ENCODE data around the gene KRT33B. TPM values are rescaled to one million over a fixed set of nuclear protein-coding genes. Genes with fewer than 3 reads are reported as not detected.

Gene KRT33B
- total RNA-seq, 1 experiment from 2014 or later = not detected

DNA sequence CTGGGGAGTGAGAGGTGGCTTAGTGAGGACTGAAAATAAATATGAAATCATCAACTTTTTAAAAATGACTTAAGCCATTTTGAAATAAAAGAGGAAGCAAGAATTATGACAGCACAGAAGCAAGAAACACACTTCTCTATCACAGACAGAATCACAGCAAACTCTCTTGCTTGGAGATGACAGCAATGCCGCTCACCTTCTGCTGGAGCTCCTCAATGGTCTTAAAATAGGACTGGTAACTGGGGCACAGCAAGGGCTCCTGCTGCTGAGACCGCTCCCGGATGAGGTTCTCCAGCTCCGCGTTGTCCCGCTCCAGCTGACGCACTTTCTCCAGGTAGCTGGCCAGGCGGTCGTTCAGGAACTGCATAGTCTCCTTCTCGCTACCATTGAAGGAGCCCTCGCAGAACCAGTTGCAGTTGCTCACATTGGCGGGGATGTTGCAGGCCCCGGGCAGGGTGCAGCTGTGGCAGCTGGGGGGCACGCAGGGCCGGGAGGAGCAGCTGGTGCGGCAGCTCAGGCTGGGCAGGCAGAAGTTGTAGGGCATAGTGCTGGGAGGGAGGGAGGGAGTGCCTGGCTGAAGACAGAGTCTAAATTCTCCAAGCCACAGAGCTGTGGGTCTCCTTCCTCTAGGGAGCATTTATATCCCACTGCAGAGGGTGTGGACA is 27.5 kb upstream of the KRT33B start, which contains the start of gene KRT31:
Gene KRT31 (minus strand): TSS at position 613 of the 665 bp plus-strand sequence. CDS start 69 bp downstream, at position 544.
- H3K4me3 ChIP-seq (ENCODE audit: low read depth in 2 of 2, low read length in 2 of 2) = no peak within 1 kb of the TSS
- BruUV-seq (replicated peaks) = no TSS peak
- ChIA-PET CTCF (no interaction called here), POLR2A (no interaction called here)
- H3K27ac ChIP-seq (ENCODE audit: low read length) = no peak within 1 kb of the TSS
- intact Hi-C loops (cut with micrococcal nuclease; ENCODE audit: unreplicated experiment) (no loop called here), in situ Hi-C loops (cut with HindIII; ENCODE audit: low pct_unique_long_range_greater_than_20kb, low sequenced_read_pairs) (no loop called here)
- H3K4me1 ChIP-seq (ENCODE audit: control insufficient read depth, insufficient read depth, low read length) = no peaks in the 10 kb centered on the region
- no peaks in the 10 kb centered on the region for H3K36me3 ChIP-seq (ENCODE audit: control insufficient read depth, insufficient read depth, low read length)
- ATAC-seq (no peak), DNase-seq (ENCODE audit: low read depth, low spot score) (no peak)
- TF ChIP-seq POLR2AphosphoS5 (IDR thresholded peaks at IDR 0.05; ENCODE audit: low read depth, low read length) = no peak
- TF ChIP-seq, protein P1, sequence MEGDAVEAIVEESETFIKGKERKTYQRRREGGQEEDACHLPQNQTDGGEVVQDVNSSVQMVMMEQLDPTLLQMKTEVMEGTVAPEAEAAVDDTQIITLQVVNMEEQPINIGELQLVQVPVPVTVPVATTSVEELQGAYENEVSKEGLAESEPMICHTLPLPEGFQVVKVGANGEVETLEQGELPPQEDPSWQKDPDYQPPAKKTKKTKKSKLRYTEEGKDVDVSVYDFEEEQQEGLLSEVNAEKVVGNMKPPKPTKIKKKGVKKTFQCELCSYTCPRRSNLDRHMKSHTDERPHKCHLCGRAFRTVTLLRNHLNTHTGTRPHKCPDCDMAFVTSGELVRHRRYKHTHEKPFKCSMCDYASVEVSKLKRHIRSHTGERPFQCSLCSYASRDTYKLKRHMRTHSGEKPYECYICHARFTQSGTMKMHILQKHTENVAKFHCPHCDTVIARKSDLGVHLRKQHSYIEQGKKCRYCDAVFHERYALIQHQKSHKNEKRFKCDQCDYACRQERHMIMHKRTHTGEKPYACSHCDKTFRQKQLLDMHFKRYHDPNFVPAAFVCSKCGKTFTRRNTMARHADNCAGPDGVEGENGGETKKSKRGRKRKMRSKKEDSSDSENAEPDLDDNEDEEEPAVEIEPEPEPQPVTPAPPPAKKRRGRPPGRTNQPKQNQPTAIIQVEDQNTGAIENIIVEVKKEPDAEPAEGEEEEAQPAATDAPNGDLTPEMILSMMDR (IDR thresholded peaks at IDR 0.05) = no peak
- TF ChIP-seq TCF7L2 (IDR thresholded peaks at IDR 0.05; ENCODE audit: low read depth, low read length) = no peak
- no peak for TF ChIP-seq SIN3A (IDR thresholded peaks at IDR 0.05; ENCODE audit: borderline replicate concordance, insufficient read depth, low read depth, low read length)
- TF ChIP-seq, protein P2, sequence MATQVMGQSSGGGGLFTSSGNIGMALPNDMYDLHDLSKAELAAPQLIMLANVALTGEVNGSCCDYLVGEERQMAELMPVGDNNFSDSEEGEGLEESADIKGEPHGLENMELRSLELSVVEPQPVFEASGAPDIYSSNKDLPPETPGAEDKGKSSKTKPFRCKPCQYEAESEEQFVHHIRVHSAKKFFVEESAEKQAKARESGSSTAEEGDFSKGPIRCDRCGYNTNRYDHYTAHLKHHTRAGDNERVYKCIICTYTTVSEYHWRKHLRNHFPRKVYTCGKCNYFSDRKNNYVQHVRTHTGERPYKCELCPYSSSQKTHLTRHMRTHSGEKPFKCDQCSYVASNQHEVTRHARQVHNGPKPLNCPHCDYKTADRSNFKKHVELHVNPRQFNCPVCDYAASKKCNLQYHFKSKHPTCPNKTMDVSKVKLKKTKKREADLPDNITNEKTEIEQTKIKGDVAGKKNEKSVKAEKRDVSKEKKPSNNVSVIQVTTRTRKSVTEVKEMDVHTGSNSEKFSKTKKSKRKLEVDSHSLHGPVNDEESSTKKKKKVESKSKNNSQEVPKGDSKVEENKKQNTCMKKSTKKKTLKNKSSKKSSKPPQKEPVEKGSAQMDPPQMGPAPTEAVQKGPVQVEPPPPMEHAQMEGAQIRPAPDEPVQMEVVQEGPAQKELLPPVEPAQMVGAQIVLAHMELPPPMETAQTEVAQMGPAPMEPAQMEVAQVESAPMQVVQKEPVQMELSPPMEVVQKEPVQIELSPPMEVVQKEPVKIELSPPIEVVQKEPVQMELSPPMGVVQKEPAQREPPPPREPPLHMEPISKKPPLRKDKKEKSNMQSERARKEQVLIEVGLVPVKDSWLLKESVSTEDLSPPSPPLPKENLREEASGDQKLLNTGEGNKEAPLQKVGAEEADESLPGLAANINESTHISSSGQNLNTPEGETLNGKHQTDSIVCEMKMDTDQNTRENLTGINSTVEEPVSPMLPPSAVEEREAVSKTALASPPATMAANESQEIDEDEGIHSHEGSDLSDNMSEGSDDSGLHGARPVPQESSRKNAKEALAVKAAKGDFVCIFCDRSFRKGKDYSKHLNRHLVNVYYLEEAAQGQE (IDR thresholded peaks at IDR 0.05; ENCODE audit: insufficient read depth in 1 of 2, low read depth in 2 of 2, low read length in 1 of 2) = no peak
- no peaks in the 10 kb centered on the region for H3K27me3 ChIP-seq (ENCODE audit: control insufficient read depth, insufficient read depth, low read length)
- H3K9me3 ChIP-seq (ENCODE audit: control insufficient read depth, insufficient read depth, low read depth, low read length) = no peaks in the 10 kb centered on the region

DNA sequence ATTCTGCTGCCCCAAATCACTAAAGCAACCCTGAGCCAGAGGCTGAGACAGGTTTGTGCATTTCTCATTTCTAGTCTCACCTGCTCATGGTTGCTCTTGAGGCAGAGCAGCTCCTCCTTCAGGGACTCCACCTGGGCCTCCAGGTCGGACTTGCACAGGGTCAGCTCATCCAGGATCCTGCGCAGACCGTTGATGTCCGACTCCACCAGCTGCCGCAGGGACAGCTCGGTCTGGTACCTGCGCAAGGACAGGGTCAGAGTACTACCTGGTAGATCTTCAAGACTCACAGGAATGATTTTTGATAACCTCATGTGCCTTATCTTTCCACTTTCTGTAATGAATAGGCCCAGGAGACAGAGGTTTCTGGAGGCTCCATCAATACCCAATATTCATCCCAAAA is 26.7 kb upstream of the KRT33B start:
- intact Hi-C loops (cut with micrococcal nuclease; ENCODE audit: unreplicated experiment) (no loop called here), in situ Hi-C loops (cut with HindIII; ENCODE audit: low pct_unique_long_range_greater_than_20kb, low sequenced_read_pairs) (no loop called here)
- H3K9me3 ChIP-seq (ENCODE audit: control insufficient read depth, insufficient read depth, low read depth, low read length) = no peaks in the 10 kb centered on the region
- no peaks in the 10 kb centered on the region for H3K4me1 ChIP-seq (ENCODE audit: control insufficient read depth, insufficient read depth, low read length)
- no peaks in the 10 kb centered on the region for H3K36me3 ChIP-seq (ENCODE audit: control insufficient read depth, insufficient read depth, low read length)
- TF ChIP-seq SIN3A (IDR thresholded peaks at IDR 0.05; ENCODE audit: borderline replicate concordance, insufficient read depth, low read depth, low read length) = no peak
- no peak for TF ChIP-seq POLR2AphosphoS5 (IDR thresholded peaks at IDR 0.05; ENCODE audit: low read depth, low read length)
- TF ChIP-seq, protein P2 (IDR thresholded peaks at IDR 0.05; ENCODE audit: insufficient read depth in 1 of 2, low read depth in 2 of 2, low read length in 1 of 2) = no peak
- no peak for TF ChIP-seq TCF7L2 (IDR thresholded peaks at IDR 0.05; ENCODE audit: low read depth, low read length)
- TF ChIP-seq, protein P1 (IDR thresholded peaks at IDR 0.05) = no peak
- H3K4me3 ChIP-seq (ENCODE audit: low read depth in 2 of 2, low read length in 2 of 2) = no peak overlapping the region
- CTCF ChIA-PET = no interaction called here
- POLR2A ChIA-PET = interaction anchor here (0.6 kb wide), 1 partner anchor 9 kb away, joined by 11 read pairs; no protein-coding TSS in a partner anchor
- DNase-seq (ENCODE audit: low read depth, low spot score) = no peak
- ATAC-seq = no peak
- BruUV-seq (replicated peaks) = no TSS peak
- no peak overlapping the region for H3K27ac ChIP-seq (ENCODE audit: low read length)
- H3K27me3 ChIP-seq (ENCODE audit: control insufficient read depth, insufficient read depth, low read length) = no peaks in the 10 kb centered on the region

Data from Panc1 (cell line).